HEK293 (cell line): ENCODE results near the gene UFD1.

Experiments used
- CTCF ChIP-seq: fragments of 450-650 bp; formaldehyde crosslinking; IDR thresholded peaks from 2 replicates; pipeline ENCODE4 v1.5.1; 2016; ENCODE audit warnings: missing biosample characterization, missing genetic modification characterization
- FEZF1 ChIP-seq: fragments of 450-650 bp; formaldehyde crosslinking; IDR thresholded peaks from 2 replicates; pipeline ENCODE4 v1.5.1; 2016; ENCODE audit warnings: missing biosample characterization, missing genetic modification characterization
- REST ChIP-seq: fragments of 450-650 bp; formaldehyde crosslinking; IDR thresholded peaks from 2 replicates; pipeline ENCODE4 v1.5.1; 2016; ENCODE audit warnings: missing biosample characterization, missing genetic modification characterization
- YY1 ChIP-seq: fragments of 450-650 bp; formaldehyde crosslinking; IDR thresholded peaks from 2 replicates; pipeline ENCODE4 v1.5.1; 2018; ENCODE audit warnings: missing biosample characterization, missing genetic modification characterization
- ZNF274 ChIP-seq, 2 experiments: fragments of 200-500 bp in 1 of 2; fragments of 450-650 bp in 1 of 2; sonication (Bioruptor generic) in 1 of 2; formaldehyde crosslinking in 1 of 2; IDR thresholded peaks; 2 replicates each; pipeline versions ENCODE4 v1.5.1 to v1.6.1; 2014 to 2016; ENCODE audit warnings: borderline replicate concordance in 1 of 2, inconsistent platforms in 1 of 2, low read length in 1 of 2, missing biosample characterization in 1 of 2, missing genetic modification characterization in 1 of 2

GRCh38 chr22:19404676-19405075 lies 74.3 kb downstream of the UFD1 start:
- TF ChIP-seq CTCF (tag by site-specific recombination) (no peak), REST (tag by site-specific recombination) (no peak), YY1 (tag by site-specific recombination) (no peak), ZNF274 (IDR thresholded peaks at IDR 0.05; ENCODE audit: low read length) (no peak), ZNF274 (tag by site-specific recombination; IDR thresholded peaks at IDR 0.05; ENCODE audit: borderline replicate concordance) (no peak), FEZF1 (tag by site-specific recombination) (no peak)
